Nucleus accumbens (tissue), 56 donors: Measurements from ENCODE around the gene KRTAP2-3.
"Not testable (repeated sequence)": the region's sequence is repeated elsewhere in the genome, so short reads cannot be mapped to it uniquely, and the experiment has no call there.

Source experiments
- DNase-seq, 56 donors: peaks; one replicate each; lab custom pipeline; 2025; lab: John Stamatoyannopoulos, UW

The KRTAP2-3 gene

GRCh38 chr17:41060052-41060604 is at the start of gene KRTAP2-3:
Gene KRTAP2-3 (minus strand): TSS chr17:41060114. CDS start chr17:41060050, 64 bp downstream.
- no peak for DNase-seq

- not testable (repeated sequence) for DNase-seq
Observed at GRCh38 chr17:41108728-41109386, 48.9 kb upstream of the KRTAP2-3 start.

- no peak for DNase-seq
Observed at GRCh38 chr17:41107941-41108450, 48.1 kb upstream of the KRTAP2-3 start.

- DNase-seq, result not testable (repeated sequence)
Observed at GRCh38 chr17:41105347-41105746, 45.4 kb upstream of the KRTAP2-3 start, which contains the start of gene KRTAP4-9. Gene KRTAP4-9 (plus strand): TSS chr17:41105389. CDS start chr17:41105389, 0 bp downstream.

- DNase-seq, result not testable (repeated sequence)
Observed at GRCh38 chr17:41104386-41105038, 44.6 kb upstream of the KRTAP2-3 start.

- no peak for DNase-seq
Observed at GRCh38 chr17:41103896-41104295, 44.0 kb upstream of the KRTAP2-3 start.

GRCh38 chr17:41101586-41102259 is 41.8 kb upstream of the KRTAP2-3 start, which contains the start of gene KRTAP4-16:
Gene KRTAP4-16 (minus strand): TSS chr17:41102209. CDS start chr17:41102209, 0 bp downstream.
- DNase-seq, result no peak

- DNase-seq, result not testable (repeated sequence)
Observed at GRCh38 chr17:41099682-41100480, 40.0 kb upstream of the KRTAP2-3 start.

- no peak for DNase-seq
Observed at GRCh38 chr17:41098481-41098880, 38.6 kb upstream of the KRTAP2-3 start.

GRCh38 chr17:41098042-41098441 is 38.1 kb upstream of the KRTAP2-3 start, which contains the start of gene KRTAP4-8:
Gene KRTAP4-8 (minus strand): TSS chr17:41098142. CDS start chr17:41098084, 58 bp downstream.
- no peak for DNase-seq

- no peak for DNase-seq
Observed at GRCh38 chr17:41096055-41096454, 36.1 kb upstream of the KRTAP2-3 start.

GRCh38 chr17:41088760-41089352 is 28.9 kb upstream of the KRTAP2-3 start:
- not testable (repeated sequence) for DNase-seq

- DNase-seq, result not testable (repeated sequence)
Observed at GRCh38 chr17:41084100-41084856, 24.4 kb upstream of the KRTAP2-3 start, which contains the start of gene KRTAP4-7. Gene KRTAP4-7 (plus strand): TSS chr17:41084150. CDS start chr17:41084207, 57 bp downstream.

GRCh38 chr17:41083427-41083826 is 23.5 kb upstream of the KRTAP2-3 start:
- not testable (repeated sequence) for DNase-seq

- no peak for DNase-seq
Observed at GRCh38 chr17:41082626-41083025, 22.7 kb upstream of the KRTAP2-3 start.

- DNase-seq, result no peak
Observed at GRCh38 chr17:41076788-41077187, 16.9 kb upstream of the KRTAP2-3 start.

GRCh38 chr17:41073676-41074075 is 13.8 kb upstream of the KRTAP2-3 start:
- no peak for DNase-seq

- no peak for DNase-seq
Observed at GRCh38 chr17:41071606-41072360, 11.9 kb upstream of the KRTAP2-3 start.
